IMR-90 (cell line): ENCODE data around the gene YTHDF2.

Experiments used
- BHLHE40 ChIP-seq: fragments of 150-350 bp; IDR thresholded peaks from 2 replicates; pipeline ENCODE4 v1.6.1; 2016; ENCODE audit warnings: mild to moderate bottlenecking, low read depth, low read length
- CEBPB ChIP-seq: IDR thresholded peaks from 2 replicates; pipeline ENCODE4 v1.6.1; 2012; ENCODE audit warnings: low read depth, low read length, improper control_type of control experiment
- CHD1 ChIP-seq: IDR thresholded peaks from 2 replicates; pipeline ENCODE4 v1.6.1; 2012; ENCODE audit warnings: low read depth, low read length, improper control_type of control experiment
- CTCF ChIP-seq: conservative IDR thresholded peaks from 2 replicates; pipeline ENCODE4 v1.5.1; 2012; ENCODE audit warnings: mild to moderate bottlenecking, low read depth, low read length, improper control_type of control experiment
- FOS ChIP-seq: fragments of 150-350 bp; IDR thresholded peaks from 2 replicates; pipeline ENCODE4 v1.6.1; 2016; ENCODE audit warnings: low read depth, low read length
- MAFK ChIP-seq: IDR thresholded peaks from 2 replicates; pipeline ENCODE4 v1.6.1; 2012; ENCODE audit warnings: low read depth, low read length, improper control_type of control experiment
- MAZ ChIP-seq: IDR thresholded peaks from 2 replicates; pipeline ENCODE4 v1.6.1; 2012; ENCODE audit warnings: low read depth, mild to moderate bottlenecking, low read length, improper control_type of control experiment, moderate library complexity, borderline replicate concordance
- MXI1 ChIP-seq: IDR thresholded peaks from 2 replicates; pipeline ENCODE4 v1.6.1; 2012; ENCODE audit warnings: low read depth, mild to moderate bottlenecking, low read length, moderate library complexity, borderline replicate concordance
- NFE2L2 ChIP-seq: fragments of 150-350 bp; IDR thresholded peaks from 2 replicates; pipeline ENCODE4 v1.6.1; 2016; ENCODE audit warnings: low read depth, mild to moderate bottlenecking, low read length
- POLR2A ChIP-seq: IDR thresholded peaks from 2 replicates; pipeline ENCODE4 v1.6.1; 2012; ENCODE audit warnings: mild to moderate bottlenecking, low read depth, low read length
- RAD21 ChIP-seq: IDR thresholded peaks from 2 replicates; pipeline ENCODE4 v1.6.1; 2012; ENCODE audit warnings: low read length, improper control_type of control experiment
- RCOR1 ChIP-seq: IDR thresholded peaks from 2 replicates; pipeline ENCODE4 v1.6.1; 2012; ENCODE audit warnings: mild to moderate bottlenecking, low read length, improper control_type of control experiment; ENCODE audit not compliant: insufficient replicate concordance
- SMC3 ChIP-seq: fragments of 150-350 bp; IDR thresholded peaks from 2 replicates; pipeline ENCODE4 v1.6.1; 2016; ENCODE audit warnings: low read depth, mild to moderate bottlenecking, antibody characterized with exemption, low read length, moderate library complexity
- USF2 ChIP-seq: fragments of 150-350 bp; IDR thresholded peaks from 2 replicates; pipeline ENCODE4 v1.6.1; 2017; ENCODE audit warnings: mild to moderate bottlenecking, antibody characterized with exemption, low read length, low read depth

GRCh38 chr1:28807046-28807445 is 70.3 kb downstream of the YTHDF2 start:
- no peak for TF ChIP-seq FOS
- TF ChIP-seq CTCF, result no peak
- TF ChIP-seq CHD1, result no peak
- no peak for TF ChIP-seq MXI1
- TF ChIP-seq POLR2A, result no peak
- no peak for TF ChIP-seq BHLHE40
- no peak for TF ChIP-seq USF2
- TF ChIP-seq CEBPB, result no peak
- no peak for TF ChIP-seq MAFK
- TF ChIP-seq RCOR1, result no peak
- no peak for TF ChIP-seq MAZ
- no peak for TF ChIP-seq RAD21
- TF ChIP-seq SMC3, result no peak
- no peak for TF ChIP-seq NFE2L2
